IPS-18c (cell line): Measurements from ENCODE around the gene CTNS.

Experiments
- H3K4me3 ChIP-seq: 2 replicates; pipeline ENCODE4 v1.7.0; 2013; ENCODE audit warnings: low read depth, mild to moderate bottlenecking, low read length, moderate library complexity; ENCODE audit not compliant: insufficient read depth
- H3K9me3 ChIP-seq: one replicate; pipeline ENCODE4 v1.6.1; 2013; ENCODE audit warnings: mild to moderate bottlenecking, low read length, moderate library complexity; ENCODE audit not compliant: control insufficient read depth, insufficient read depth

CTNS gene

GRCh38 chr17:3636154-3636907, at the start of gene CTNS, which contains the start of gene SHPK:
CTNS (plus strand) TSS chr17:3636760; CDS start chr17:3640207, 3,447 bp downstream.
SHPK (minus strand) TSS chr17:3636250; CDS start chr17:3636219, 31 bp downstream.
- Histone ChIP-seq H3K4me3 (peak within 1 kb of the TSS; percentile 95), H3K9me3 (no peaks in the 10 kb centered on the region)

- Histone ChIP-seq H3K9me3 (no peaks in the 10 kb centered on the region), H3K4me3 (no peak overlapping the region)
These were observed 46.8 kb upstream of the CTNS start for GRCh38 chr17:3589784-3590183.

GRCh38 chr17:3590231-3590630, 46.3 kb upstream of the CTNS start:
- Histone ChIP-seq H3K9me3 (no peaks in the 10 kb centered on the region), H3K4me3 (no peak overlapping the region)

- Histone ChIP-seq H3K9me3 (no peaks in the 10 kb centered on the region), H3K4me3 (no peak overlapping the region)
These were observed 45.8 kb upstream of the CTNS start for GRCh38 chr17:3590768-3591167.

- H3K4me3 ChIP-seq = no peak overlapping the region
These were observed 44.2 kb upstream of the CTNS start for GRCh38 chr17:3592216-3592860.

GRCh38 chr17:3593384-3593783, 43.2 kb upstream of the CTNS start:
- Histone ChIP-seq H3K9me3 (no peaks in the 10 kb centered on the region), H3K4me3 (no peak overlapping the region)

More at GRCh38 chr17:3592216-3592860, 44.2 kb upstream of the CTNS start:
- no peaks in the 10 kb centered on the region for H3K9me3 ChIP-seq

GRCh38 chr17:3594051-3594800, 42.3 kb upstream of the CTNS start:
- Histone ChIP-seq H3K9me3 (no peaks in the 10 kb centered on the region), H3K4me3 (no peak overlapping the region)

- H3K4me3 ChIP-seq = no peak overlapping the region
- no peaks in the 10 kb centered on the region for H3K9me3 ChIP-seq
These were observed 41.6 kb upstream of the CTNS start for GRCh38 chr17:3594976-3595375.

GRCh38 chr17:3596804-3597464, 39.6 kb upstream of the CTNS start:
- Histone ChIP-seq H3K9me3 (no peaks in the 10 kb centered on the region), H3K4me3 (no peak overlapping the region)

GRCh38 chr17:3598078-3598477, 38.5 kb upstream of the CTNS start:
- Histone ChIP-seq H3K4me3 (no peak overlapping the region), H3K9me3 (no peaks in the 10 kb centered on the region)

- H3K9me3 ChIP-seq = peaks cover 2% of the 10 kb centered on the region
- H3K4me3 ChIP-seq = no peak overlapping the region
These were observed 35.9 kb upstream of the CTNS start for GRCh38 chr17:3600529-3601205.

GRCh38 chr17:3602499-3602898, 34.1 kb upstream of the CTNS start:
- peaks cover 6% of the 10 kb centered on the region for H3K9me3 ChIP-seq

GRCh38 chr17:3603119-3603869, 33.3 kb upstream of the CTNS start:
- Histone ChIP-seq H3K9me3 (peaks cover 6% of the 10 kb centered on the region), H3K4me3 (no peak overlapping the region)

More at GRCh38 chr17:3602499-3602898, 34.1 kb upstream of the CTNS start:
- H3K4me3 ChIP-seq = no peak overlapping the region

- Histone ChIP-seq H3K4me3 (no peak overlapping the region), H3K9me3 (peaks cover 6% of the 10 kb centered on the region)
These were observed 32.7 kb upstream of the CTNS start for GRCh38 chr17:3603870-3604259.

GRCh38 chr17:3609689-3610088, 26.9 kb upstream of the CTNS start:
- H3K4me3 ChIP-seq = no peak overlapping the region
- H3K9me3 ChIP-seq = peaks cover 6% of the 10 kb centered on the region

- peaks cover 3% of the 10 kb centered on the region for H3K9me3 ChIP-seq
- no peak overlapping the region for H3K4me3 ChIP-seq
These were observed 26.0 kb upstream of the CTNS start for GRCh38 chr17:3610523-3610922.
